HepG2 (cell line): Measurements from ENCODE around the gene ZNF556. TPM values are rescaled to one million over a fixed set of nuclear protein-coding genes. Genes with fewer than 3 reads are reported as not detected.

ENCODE experiments used
- BHLHE40 ChIP-seq: IDR thresholded peaks from 2 replicates; pipeline ENCODE4 v1.6.1; 2011; ENCODE audit warnings: low read length, improper control_type of control experiment
- CEBPB ChIP-seq: IDR thresholded peaks from 2 replicates; pipeline ENCODE4 v1.6.1; 2011; ENCODE audit warnings: low read depth, low read length, improper control_type of control experiment, borderline replicate concordance
- CHD4 ChIP-seq: fragments of 200-600 bp; sonication (generic); IDR thresholded peaks from 2 replicates; pipeline ENCODE4 v1.7.0; 2017; ENCODE audit warnings: mild to moderate bottlenecking, low read length, borderline replicate concordance
- EED ChIP-seq: sonication (generic); formaldehyde crosslinking; IDR thresholded peaks from 2 replicates; pipeline ENCODE4 v1.5.0; 2020; ENCODE audit warnings: mild to moderate bottlenecking, missing genetic modification reagents
- JUND ChIP-seq: sonication (generic); formaldehyde crosslinking; IDR thresholded peaks from 2 replicates; pipeline ENCODE4 v1.8.0; 2022; ENCODE audit warnings: mild to moderate bottlenecking, missing genetic modification reagents
- KDM2A ChIP-seq: sonication (generic); formaldehyde crosslinking; IDR thresholded peaks from 2 replicates; pipeline ENCODE4 v1.4.0; 2020; ENCODE audit warnings: low read depth, missing genetic modification reagents, borderline replicate concordance
- RBFOX2 ChIP-seq: fragments of 200-400 bp; formaldehyde crosslinking; IDR thresholded peaks from 2 replicates; pipeline ENCODE4 v1.6.1; 2017; ENCODE audit warnings: low read depth, mild to moderate bottlenecking, low read length
- RCOR2 ChIP-seq: IDR thresholded peaks from 2 replicates; pipeline ENCODE4 v1.6.1; 2016; ENCODE audit warnings: missing biosample characterization, missing genetic modification reagents
- REXO4 ChIP-seq: sonication (generic); formaldehyde crosslinking; IDR thresholded peaks from 2 replicates; pipeline ENCODE4 v1.8.0; 2022; ENCODE audit warnings: missing genetic modification reagents, mild to moderate bottlenecking, borderline replicate concordance
- SAP130 ChIP-seq: IDR thresholded peaks from 2 replicates; pipeline ENCODE4 v1.6.1; 2016; ENCODE audit warnings: low read depth
- SIN3A ChIP-seq: IDR thresholded peaks from 2 replicates; pipeline ENCODE4 v1.6.1; 2011; ENCODE audit warnings: low read depth, mild to moderate bottlenecking, control low read depth, low read length, borderline replicate concordance
- SUZ12 ChIP-seq: fragments of 150-350 bp; IDR thresholded peaks from 2 replicates; pipeline ENCODE4 v1.6.1; 2014; ENCODE audit warnings: low read depth, low read length
- ZFP62 ChIP-seq: sonication (generic); formaldehyde crosslinking; IDR thresholded peaks from 2 replicates; pipeline ENCODE4 v1.4.0; 2020; ENCODE audit warnings: missing genetic modification reagents
- ZNF234 ChIP-seq: sonication (generic); formaldehyde crosslinking; conservative IDR thresholded peaks from 2 replicates; pipeline ENCODE4 v1.5.1; 2020; ENCODE audit warnings: mild to moderate bottlenecking, missing genetic modification reagents
- ZNF343 ChIP-seq: sonication (generic); formaldehyde crosslinking; IDR thresholded peaks from 2 replicates; pipeline ENCODE4 v1.4.0; 2020; ENCODE audit warnings: mild to moderate bottlenecking, missing genetic modification reagents
- ZNF781 ChIP-seq: sonication (generic); formaldehyde crosslinking; IDR thresholded peaks from 2 replicates; pipeline ENCODE4 v1.5.1; 2020; ENCODE audit warnings: borderline replicate concordance, mild to moderate bottlenecking, missing genetic modification reagents; ENCODE audit errors: not compliant biosample characterization
- ZSCAN25 ChIP-seq: sonication (generic); formaldehyde crosslinking; IDR thresholded peaks from 2 replicates; pipeline ENCODE4 v1.8.0; 2022; ENCODE audit warnings: mild to moderate bottlenecking, missing genetic modification reagents
- polyA plus RNA-seq, 8 experiments: library from polyadenylated mRNA; depleted of rRNA in 3 of 8; stranded (reverse) in 7 of 8; unstranded in 1 of 8; fragments of >200 nt; fragmentation: Illumina TruSeq in 4 of 8; extraction: Trizol in 4 of 8; gene quantifications; 2 replicates each; pipeline versions ENCODE4 v1.2.1 to v1.2.3, GENCODE V29; 2011 to 2016; ENCODE audit warnings: low read depth in 4 of 8, missing spikeins in 1 of 8, mixed read lengths in 1 of 8; ENCODE audit not compliant: insufficient read depth in 1 of 8
- total RNA-seq, 5 experiments: library from RNA; depleted of rRNA; stranded (reverse); fragments of >200 nt; fragmentation: Illumina TruSeq; extraction: Trizol; gene quantifications; 2 replicates each; pipeline ENCODE4 v1.2.3, GENCODE V29; 2016; ENCODE audit warnings: low read depth in 1 of 5
- TF ChIP-seq, protein P1 (sequence below): sonication (generic); formaldehyde crosslinking; IDR thresholded peaks from 2 replicates; pipeline ENCODE4 v1.4.0; 2020; ENCODE audit warnings: mild to moderate bottlenecking, missing genetic modification reagents
- TF ChIP-seq, protein P2 (sequence below): sonication (generic); formaldehyde crosslinking; IDR thresholded peaks from 2 replicates; pipeline ENCODE4 v1.4.0; 2020; ENCODE audit warnings: mild to moderate bottlenecking, missing genetic modification reagents
- TF ChIP-seq, protein P3 (sequence below): IDR thresholded peaks from 2 replicates; pipeline ENCODE4 v1.6.1; 2016; ENCODE audit warnings: missing compliant biosample characterization, missing genetic modification reagents, borderline replicate concordance
- TF ChIP-seq, protein P4 (sequence below): sonication (generic); formaldehyde crosslinking; IDR thresholded peaks from 2 replicates; pipeline ENCODE4 v1.4.0; 2020; ENCODE audit warnings: mild to moderate bottlenecking, missing genetic modification reagents
- TF ChIP-seq, protein P5 (sequence below): sonication (generic); formaldehyde crosslinking; IDR thresholded peaks from 2 replicates; pipeline ENCODE4 v1.5.1; 2020; ENCODE audit warnings: missing genetic modification reagents, mild to moderate bottlenecking, borderline replicate concordance

The ZNF556 gene
- total and polyA plus RNA-seq, 2 of the 13 experiments (the other 11 are each of a cell fraction or from before 2014, with no cell fraction given), result 4.2 to 28.6 TPM

DNA sequence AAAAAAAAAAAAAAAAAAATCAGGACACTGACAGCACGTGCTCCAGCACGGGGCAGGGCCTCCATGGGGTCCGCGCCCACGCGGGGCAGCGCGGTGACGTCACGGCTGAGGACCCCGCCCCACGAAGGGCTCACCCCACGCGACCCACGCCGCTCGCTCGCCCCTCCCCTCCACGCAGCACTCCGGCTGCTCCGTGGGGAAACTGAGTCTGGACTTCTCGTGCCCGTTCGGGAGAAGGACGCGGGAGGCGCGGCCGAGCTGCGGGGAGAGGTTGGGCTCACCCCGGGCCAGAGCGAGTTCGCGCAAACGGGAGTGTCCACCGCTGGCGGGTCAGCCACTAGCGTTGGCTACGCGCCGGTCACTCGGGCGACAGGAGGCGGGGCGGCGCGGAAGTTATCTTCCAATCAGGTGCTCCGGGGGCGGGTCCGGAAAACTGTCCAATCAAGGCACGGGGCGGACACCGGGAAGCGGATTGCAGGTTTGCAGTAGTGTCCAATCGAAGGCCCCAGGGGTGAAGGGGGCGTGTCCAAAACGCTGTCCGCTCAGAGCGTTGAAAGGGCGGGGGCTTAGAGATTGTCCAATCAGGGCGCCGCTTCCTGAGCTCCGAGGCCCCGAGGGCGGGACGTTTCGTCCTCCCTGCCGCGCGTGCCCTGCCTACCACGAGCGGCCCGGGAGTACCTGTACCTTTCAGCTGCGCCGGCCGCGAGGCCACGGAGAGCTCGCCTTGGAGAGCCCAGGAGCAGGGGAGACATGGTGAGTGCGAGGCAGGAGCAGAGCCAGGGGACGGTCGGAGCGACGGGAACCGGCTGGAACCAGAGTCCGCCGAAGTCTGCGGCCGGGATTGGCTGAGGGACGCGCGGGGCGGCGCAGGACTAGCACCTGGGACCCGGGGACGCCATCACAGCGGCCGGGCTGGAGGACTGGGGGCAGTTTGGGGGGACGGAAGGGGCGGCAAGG, 33.4 kb downstream of the ZNF556 start, which contains the start of gene ZNF57 (continued):
- TF ChIP-seq RBFOX2, result peak; percentile 87
- 0 out of 2 replicates have a peak, but pooled peaks have one; percentile 42 for TF ChIP-seq ZSCAN25 (CRISPR knock-in tag)
- peak; percentile 22; the same call in 1 of the 2 replicates for TF ChIP-seq KDM2A (CRISPR knock-in tag)
- TF ChIP-seq REXO4, result no peak
- peak; percentile 82 for TF ChIP-seq BHLHE40
- TF ChIP-seq CHD4, result no peak
- peak; percentile 29; the same call in 1 of the 2 replicates for TF ChIP-seq CEBPB
- TF ChIP-seq, protein P1, sequence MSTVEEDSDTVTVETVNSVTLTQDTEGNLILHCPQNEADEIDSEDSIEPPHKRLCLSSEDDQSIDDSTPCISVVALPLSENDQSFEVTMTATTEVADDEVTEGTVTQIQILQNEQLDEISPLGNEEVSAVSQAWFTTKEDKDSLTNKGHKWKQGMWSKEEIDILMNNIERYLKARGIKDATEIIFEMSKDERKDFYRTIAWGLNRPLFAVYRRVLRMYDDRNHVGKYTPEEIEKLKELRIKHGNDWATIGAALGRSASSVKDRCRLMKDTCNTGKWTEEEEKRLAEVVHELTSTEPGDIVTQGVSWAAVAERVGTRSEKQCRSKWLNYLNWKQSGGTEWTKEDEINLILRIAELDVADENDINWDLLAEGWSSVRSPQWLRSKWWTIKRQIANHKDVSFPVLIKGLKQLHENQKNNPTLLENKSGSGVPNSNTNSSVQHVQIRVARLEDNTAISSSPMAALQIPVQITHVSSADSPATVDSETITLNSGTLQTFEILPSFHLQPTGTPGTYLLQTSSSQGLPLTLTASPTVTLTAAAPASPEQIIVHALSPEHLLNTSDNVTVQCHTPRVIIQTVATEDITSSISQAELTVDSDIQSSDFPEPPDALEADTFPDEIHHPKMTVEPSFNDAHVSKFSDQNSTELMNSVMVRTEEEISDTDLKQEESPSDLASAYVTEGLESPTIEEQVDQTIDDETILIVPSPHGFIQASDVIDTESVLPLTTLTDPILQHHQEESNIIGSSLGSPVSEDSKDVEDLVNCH (CRISPR knock-in tag), result no peak
- no peak for TF ChIP-seq SUZ12
- TF ChIP-seq EED (CRISPR knock-in tag), result no peak
- TF ChIP-seq SIN3A, result no peak; the same call in 1 of the 2 replicates
- TF ChIP-seq ZFP62 (CRISPR knock-in tag), result no peak
- TF ChIP-seq JUND (CRISPR knock-in tag), result peak; percentile 53; the same call in 1 of the 2 replicates
- TF ChIP-seq, protein P2, sequence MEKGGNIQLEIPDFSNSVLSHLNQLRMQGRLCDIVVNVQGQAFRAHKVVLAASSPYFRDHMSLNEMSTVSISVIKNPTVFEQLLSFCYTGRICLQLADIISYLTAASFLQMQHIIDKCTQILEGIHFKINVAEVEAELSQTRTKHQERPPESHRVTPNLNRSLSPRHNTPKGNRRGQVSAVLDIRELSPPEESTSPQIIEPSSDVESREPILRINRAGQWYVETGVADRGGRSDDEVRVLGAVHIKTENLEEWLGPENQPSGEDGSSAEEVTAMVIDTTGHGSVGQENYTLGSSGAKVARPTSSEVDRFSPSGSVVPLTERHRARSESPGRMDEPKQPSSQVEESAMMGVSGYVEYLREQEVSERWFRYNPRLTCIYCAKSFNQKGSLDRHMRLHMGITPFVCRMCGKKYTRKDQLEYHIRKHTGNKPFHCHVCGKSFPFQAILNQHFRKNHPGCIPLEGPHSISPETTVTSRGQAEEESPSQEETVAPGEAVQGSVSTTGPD (CRISPR knock-in tag), result no peak
- TF ChIP-seq, protein P3, sequence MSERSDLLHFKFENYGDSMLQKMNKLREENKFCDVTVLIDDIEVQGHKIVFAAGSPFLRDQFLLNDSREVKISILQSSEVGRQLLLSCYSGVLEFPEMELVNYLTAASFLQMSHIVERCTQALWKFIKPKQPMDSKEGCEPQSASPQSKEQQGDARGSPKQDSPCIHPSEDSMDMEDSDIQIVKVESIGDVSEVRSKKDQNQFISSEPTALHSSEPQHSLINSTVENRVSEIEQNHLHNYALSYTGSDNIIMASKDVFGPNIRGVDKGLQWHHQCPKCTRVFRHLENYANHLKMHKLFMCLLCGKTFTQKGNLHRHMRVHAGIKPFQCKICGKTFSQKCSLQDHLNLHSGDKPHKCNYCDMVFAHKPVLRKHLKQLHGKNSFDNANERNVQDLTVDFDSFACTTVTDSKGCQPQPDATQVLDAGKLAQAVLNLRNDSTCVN (CRISPR knock-in tag), result peak; percentile 21; the same call in 1 of the 2 replicates
- peak; percentile 90 for TF ChIP-seq SAP130 (CRISPR knock-in tag)
- TF ChIP-seq ZNF234 (CRISPR knock-in tag), result no peak
- peak; percentile 22 for TF ChIP-seq ZNF781
- TF ChIP-seq, protein P4, sequence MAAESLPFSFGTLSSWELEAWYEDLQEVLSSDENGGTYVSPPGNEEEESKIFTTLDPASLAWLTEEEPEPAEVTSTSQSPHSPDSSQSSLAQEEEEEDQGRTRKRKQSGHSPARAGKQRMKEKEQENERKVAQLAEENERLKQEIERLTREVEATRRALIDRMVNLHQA, result no peak
- TF ChIP-seq RCOR2 (CRISPR knock-in tag), result no peak
- TF ChIP-seq, protein P5, sequence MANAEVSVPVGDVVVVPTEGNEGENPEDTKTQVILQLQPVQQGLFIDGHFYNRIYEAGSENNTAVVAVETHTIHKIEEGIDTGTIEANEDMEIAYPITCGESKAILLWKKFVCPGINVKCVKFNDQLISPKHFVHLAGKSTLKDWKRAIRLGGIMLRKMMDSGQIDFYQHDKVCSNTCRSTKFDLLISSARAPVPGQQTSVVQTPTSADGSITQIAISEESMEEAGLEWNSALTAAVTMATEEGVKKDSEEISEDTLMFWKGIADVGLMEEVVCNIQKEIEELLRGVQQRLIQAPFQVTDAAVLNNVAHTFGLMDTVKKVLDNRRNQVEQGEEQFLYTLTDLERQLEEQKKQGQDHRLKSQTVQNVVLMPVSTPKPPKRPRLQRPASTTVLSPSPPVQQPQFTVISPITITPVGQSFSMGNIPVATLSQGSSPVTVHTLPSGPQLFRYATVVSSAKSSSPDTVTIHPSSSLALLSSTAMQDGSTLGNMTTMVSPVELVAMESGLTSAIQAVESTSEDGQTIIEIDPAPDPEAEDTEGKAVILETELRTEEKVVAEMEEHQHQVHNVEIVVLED (CRISPR knock-in tag), result peak; percentile 80
- no peak for TF ChIP-seq ZNF343 (CRISPR knock-in tag)
